Globus pallidus (tissue), 1 donor: ENCODE data around the gene LRP10.
"Not testable (repeated sequence)": the region's sequence is repeated elsewhere in the genome, so short reads cannot be mapped to it uniquely, and the experiment has no call there.

Source experiments
- DNase-seq: peaks from one replicate; pipeline ENCODE4 v3.0.0-alpha.2; 2015; ENCODE audit warnings: low spot score

Gene LRP10

GRCh38 chr14:22871224-22872032, at the start of gene LRP10:
TSS of gene LRP10 (plus strand) at chr14:22871740. CDS start at chr14:22872304, 564 bp downstream.
- DNase-seq: peak; percentile 93

GRCh38 chr14:22822016-22822570, 49.4 kb upstream of the LRP10 start:
- DNase-seq: no peak

- DNase-seq: peak; percentile 79
Measured at GRCh38 chr14:22822571-22823098, 48.9 kb upstream of the LRP10 start.

- DNase-seq: no peak
Measured at GRCh38 chr14:22824711-22825359, 46.7 kb upstream of the LRP10 start.

GRCh38 chr14:22829076-22829660, 42.4 kb upstream of the LRP10 start:
- not testable (repeated sequence) for DNase-seq

GRCh38 chr14:22829661-22830442, 41.7 kb upstream of the LRP10 start, which contains the start of gene MRPL52:
TSS of gene MRPL52 (plus strand) at chr14:22829887. CDS start at chr14:22829913, 26 bp downstream.
- DNase-seq: peak; percentile 91

- DNase-seq: no peak
Measured at GRCh38 chr14:22830443-22831010, 41.0 kb upstream of the LRP10 start.

GRCh38 chr14:22835505-22835904, 36.0 kb upstream of the LRP10 start:
- no peak for DNase-seq

- DNase-seq: no peak
Measured at GRCh38 chr14:22836301-22837113, 35.0 kb upstream of the LRP10 start, which contains the start of gene MMP14. TSS of gene MMP14 (plus strand) at chr14:22836585. CDS start at chr14:22836818, 233 bp downstream.

- no peak for DNase-seq
Measured at GRCh38 chr14:22837114-22837749, 34.3 kb upstream of the LRP10 start.

- no peak for DNase-seq
Measured at GRCh38 chr14:22837750-22838538, 33.6 kb upstream of the LRP10 start.

GRCh38 chr14:22838631-22839041, 32.9 kb upstream of the LRP10 start:
- DNase-seq: no peak

GRCh38 chr14:22839159-22839779, 32.3 kb upstream of the LRP10 start:
- no peak for DNase-seq

GRCh38 chr14:22841311-22841710, 30.2 kb upstream of the LRP10 start:
- no peak for DNase-seq

- DNase-seq: no peak
Measured at GRCh38 chr14:22841769-22842168, 29.8 kb upstream of the LRP10 start.

GRCh38 chr14:22842211-22843122, 29.1 kb upstream of the LRP10 start:
- DNase-seq: no peak
